ENCODE measurements around the gene CLGN. TPM values are rescaled to one million over a fixed set of nuclear protein-coding genes. Genes with fewer than 3 reads are reported as not detected.

Gene CLGN
- total RNA-seq, 1 experiment from 2014 or later = 3.6 TPM

Other genes starting within 250 kb of the CLGN start
- gene SCOC, start 54.0 kb downstream of the CLGN start, total RNA-seq (2014; rRNA removed; shearing (Covaris generic)) = 32.6 and 39.4 TPM in 2 replicates
- gene MGAT4D, start 70.6 kb upstream of the CLGN start, total RNA-seq (2014; rRNA removed; shearing (Covaris generic)) = not detected in 2 replicates
- gene ELMOD2, start 96.5 kb upstream of the CLGN start, total RNA-seq (2014; rRNA removed; shearing (Covaris generic)) = 10.9 and 12.7 TPM in 2 replicates
- 0.07 TPM in 1 of 2 replicates, not detected in the other for gene UCP1, start 141.3 kb upstream of the CLGN start, total RNA-seq (2014; rRNA removed; shearing (Covaris generic))

Data from HT1080 (cell line).